Measurements from ENCODE around the gene EMX1.

DNA sequence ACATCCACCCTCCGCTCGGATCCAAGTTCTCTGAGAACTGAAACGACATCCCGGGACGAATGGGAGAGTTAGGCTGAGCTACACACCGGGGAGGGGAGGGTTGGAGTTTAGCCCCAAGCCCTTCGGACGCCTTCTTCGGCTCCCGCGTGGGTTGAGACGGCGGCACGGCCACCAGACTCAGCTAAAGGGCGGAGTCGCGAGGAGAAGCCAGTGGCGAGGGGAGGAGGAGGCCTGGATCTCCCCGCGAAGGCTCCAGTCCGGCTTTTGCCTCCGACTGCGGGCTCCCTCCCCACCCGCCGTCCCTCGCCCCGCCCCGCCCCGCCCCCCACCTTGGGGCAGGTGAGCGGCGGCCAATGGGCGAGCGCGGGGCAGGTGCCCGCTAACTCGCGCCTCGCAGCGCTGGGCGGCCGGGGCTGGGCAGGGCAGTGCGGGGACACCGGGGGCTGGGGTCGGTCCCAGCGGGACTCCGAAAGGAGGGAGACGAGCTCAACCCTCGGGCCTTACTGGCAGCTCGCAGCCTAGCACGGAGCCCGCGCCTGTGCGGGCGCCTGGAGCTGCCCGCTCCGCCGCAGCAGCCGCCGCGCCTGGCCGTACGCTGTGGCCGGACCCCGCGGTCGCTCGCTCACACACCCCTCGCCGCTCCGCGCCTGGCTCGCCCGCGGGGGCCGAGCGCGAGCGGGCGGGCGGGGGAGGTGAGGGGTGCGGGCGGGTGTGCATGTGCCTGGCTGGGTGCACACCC, at the start of gene EMX1:
- no peak for TF ChIP-seq EZH2 (IDR thresholded peaks at IDR 0.05; ENCODE audit: low read depth)
- TF ChIP-seq, protein P1, sequence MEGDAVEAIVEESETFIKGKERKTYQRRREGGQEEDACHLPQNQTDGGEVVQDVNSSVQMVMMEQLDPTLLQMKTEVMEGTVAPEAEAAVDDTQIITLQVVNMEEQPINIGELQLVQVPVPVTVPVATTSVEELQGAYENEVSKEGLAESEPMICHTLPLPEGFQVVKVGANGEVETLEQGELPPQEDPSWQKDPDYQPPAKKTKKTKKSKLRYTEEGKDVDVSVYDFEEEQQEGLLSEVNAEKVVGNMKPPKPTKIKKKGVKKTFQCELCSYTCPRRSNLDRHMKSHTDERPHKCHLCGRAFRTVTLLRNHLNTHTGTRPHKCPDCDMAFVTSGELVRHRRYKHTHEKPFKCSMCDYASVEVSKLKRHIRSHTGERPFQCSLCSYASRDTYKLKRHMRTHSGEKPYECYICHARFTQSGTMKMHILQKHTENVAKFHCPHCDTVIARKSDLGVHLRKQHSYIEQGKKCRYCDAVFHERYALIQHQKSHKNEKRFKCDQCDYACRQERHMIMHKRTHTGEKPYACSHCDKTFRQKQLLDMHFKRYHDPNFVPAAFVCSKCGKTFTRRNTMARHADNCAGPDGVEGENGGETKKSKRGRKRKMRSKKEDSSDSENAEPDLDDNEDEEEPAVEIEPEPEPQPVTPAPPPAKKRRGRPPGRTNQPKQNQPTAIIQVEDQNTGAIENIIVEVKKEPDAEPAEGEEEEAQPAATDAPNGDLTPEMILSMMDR (conservative IDR thresholded peaks at IDR 0.05): no peak
